CD4-positive, alpha-beta T cell (primary cell): ENCODE results near the gene RAB8A. TPM values are rescaled to one million over a fixed set of nuclear protein-coding genes. Genes with fewer than 3 reads are reported as not detected.

Experiments
- ATAC-seq: fragments of 200-7000 bp; cut with Tn5 transposase; one replicate; pipeline ENCODE4 v1.10.0; 2022; ENCODE audit warnings: mild to moderate bottlenecking; ENCODE audit not compliant: poor library complexity
- CTCF ChIA-PET: fragments of 350-600 bp; sonication (Branson Sonifier 250); formaldehyde crosslinking; loops from one replicate; lab custom pipeline; 2021; ENCODE audit warnings: antibody characterized with exemption, inconsistent platforms; lab: Charles Lee
- POLR2A ChIA-PET: fragments of 350-600 bp; sonication (Branson Sonifier 250); formaldehyde crosslinking; loops from one replicate; lab custom pipeline; 2021; ENCODE audit warnings: antibody characterized with exemption, inconsistent platforms; lab: Charles Lee
- DNase-seq, 14 experiments: peaks; one replicate each; pipeline ENCODE4 v3.0.0-alpha.2; 2013 to 2020; ENCODE audit warnings: mixed read lengths in 2 of 14
- H3K27ac ChIP-seq, 2 donors: one replicate each; pipeline versions ENCODE4 v1.5.1 to v1.7.0; 2013; ENCODE audit warnings: low read length in 2 of 2, low read depth in 1 of 2, mild to moderate bottlenecking in 1 of 2
- H3K27me3 ChIP-seq, 2 experiments: 1 replicate in 1 of 2; 2 replicates in 1 of 2; pipeline versions ENCODE4 v1.6.1 to v1.7.0; 2013; ENCODE audit warnings: low read length in 2 of 2, control low read depth in 1 of 2, mild to moderate bottlenecking in 1 of 2, moderate library complexity in 1 of 2; ENCODE audit not compliant: insufficient read depth in 2 of 2, control insufficient read depth in 1 of 2
- H3K36me3 ChIP-seq: one replicate; pipeline ENCODE4 v1.6.1; 2013; ENCODE audit warnings: low read length, control low read depth; ENCODE audit not compliant: insufficient read depth
- H3K4me1 ChIP-seq: one replicate; pipeline ENCODE4 v1.6.1; 2013; ENCODE audit warnings: low read length, control low read depth; ENCODE audit not compliant: insufficient read depth
- H3K4me3 ChIP-seq: one replicate; pipeline ENCODE4 v1.5.1; 2013; ENCODE audit warnings: mild to moderate bottlenecking, low read length, moderate library complexity
- H3K9me3 ChIP-seq, 2 experiments: 1 replicate in 1 of 2; 2 replicates in 1 of 2; pipeline versions ENCODE4 v1.6.1 to v1.7.0; 2013; ENCODE audit warnings: low read length in 2 of 2, mild to moderate bottlenecking in 2 of 2, control low read depth in 1 of 2, moderate library complexity in 1 of 2; ENCODE audit not compliant: control insufficient read depth in 1 of 2, insufficient read depth in 1 of 2
- H3K27ac Mint-ChIP-seq: one replicate; pipeline ENCODE4 v1.8.0; 2020; ENCODE audit warnings: mixed read lengths
- H3K27me3 Mint-ChIP-seq: one replicate; pipeline ENCODE4 v1.8.0; 2021; ENCODE audit warnings: mixed read lengths
- H3K36me3 Mint-ChIP-seq: one replicate; pipeline ENCODE4 v1.8.0; 2021; ENCODE audit warnings: low read depth, mixed read lengths
- H3K4me1 Mint-ChIP-seq: one replicate; pipeline ENCODE4 v1.8.0; 2021; ENCODE audit warnings: low read depth, mixed read lengths
- H3K4me3 Mint-ChIP-seq: one replicate; pipeline ENCODE4 v1.8.0; 2020; ENCODE audit warnings: mild to moderate bottlenecking, mixed read lengths
- H3K9me3 Mint-ChIP-seq: one replicate; pipeline ENCODE4 v1.8.0; 2020; ENCODE audit warnings: mixed read lengths
- CTCF ChIP-seq: fragments of 200-600 bp; IDR thresholded peaks from one replicate; pipeline ENCODE4 v1.8.0; 2022; ENCODE audit warnings: antibody characterized with exemption, mild to moderate bottlenecking
- intact Hi-C, 2 experiments: fragments of 100-400 bp; cut with DNase I in 1 of 2; cut with micrococcal nuclease in 1 of 2; formaldehyde crosslinking; loops; one replicate each; pipeline versions ENCODE4 v1.15.1 to v1.9.0; 2023 to 2025; cut with DNase I, micrococcal nuclease
- total RNA-seq, 174 experiments: library from RNA in 2 of 174; stranded (reverse) in 2 of 174; gene quantifications; one replicate each; pipeline ENCODE4 v1.2.3 and lab custom pipeline; 2021 to 2026

Gene RAB8A
- total RNA-seq, 2 experiments from 2014 or later = 74.9 to 79.0 TPM

GRCh38 chr19:16180611-16181010, 68.9 kb downstream of the RAB8A start:
- intact Hi-C loops = loop anchor here (10.0 kb wide), 2 partner anchors 106 to 736 kb away; partner anchors contain the start of genes TPM4 (in 1 of the 2) and WIZ (in 1 of the 2)
- Histone ChIP-seq H3K4me3 (no peak overlapping the region), H3K27ac (no peak overlapping the region), H3K4me1 (peaks cover 18% of the 10 kb centered on the region), H3K36me3 (no peaks in the 10 kb centered on the region), H3K9me3 (peaks cover 0 to 2% of the 10 kb centered on the region in 2 experiments), H3K27me3 (no peaks in the 10 kb centered on the region)
- ATAC-seq (no peak), DNase-seq (no peak)
- Mint-ChIP-seq H3K4me3 (no peak overlapping the region), H3K4me1 (peaks cover 14% of the 10 kb centered on the region), H3K27me3 (no peaks in the 10 kb centered on the region), H3K36me3 (peaks cover 7% of the 10 kb centered on the region), H3K27ac (no peak overlapping the region), H3K9me3 (no peaks in the 10 kb centered on the region)
- ChIA-PET POLR2A (no interaction called here), CTCF (interaction anchor here (3.2 kb wide), 1 partner anchor 139 kb away, joined by 15 read pairs; no protein-coding TSS in a partner anchor)
- no peak for TF ChIP-seq CTCF

Other genes with a start within 250 kb of the RAB8A start
- gene CYP4F2, start 213.8 kb upstream of the RAB8A start, total RNA-seq = not detected
- not detected for gene CYP4F11, start 177.4 kb upstream of the RAB8A start, total RNA-seq
- not detected for gene OR10H4, start 162.9 kb upstream of the RAB8A start, total RNA-seq
- gene TPM4, start 35.4 kb upstream of the RAB8A start, total RNA-seq = 100 to 1,000 TPM; 182 to 185 TPM
- gene HSH2D, start 31.8 kb downstream of the RAB8A start, total RNA-seq = 10 to 100 TPM; 46.0 to 46.9 TPM
- gene CIB3, start 61.6 kb downstream of the RAB8A start, total RNA-seq = not detected
- gene FAM32A, start 73.5 kb downstream of the RAB8A start, total RNA-seq = 10 to 100 TPM; 44.5 to 50.3 TPM
- gene AP1M1, start 86.0 kb downstream of the RAB8A start, total RNA-seq = 10 to 100 TPM; 52.1 to 58.3 TPM
- 1,000 to 10,000 TPM; 1,201 to 1,291 TPM for gene KLF2, start 212.9 kb downstream of the RAB8A start, total RNA-seq